HG03521 (cell line): Measurements from ENCODE around the gene SECISBP2.
A peak's percentile ranks its signal among the peaks of the same experiment; 100 is the strongest.

Experiments
- ATAC-seq: cut with Tn5 transposase; IDR thresholded peaks from one replicate; pipeline ENCODE4 v1.9.1; 2021; ENCODE audit warnings: mild to moderate bottlenecking, moderate library complexity; ENCODE audit not compliant: unreplicated experiment

Gene SECISBP2

GRCh38 chr9:89400403-89401116 lies 82.3 kb downstream of the SECISBP2 start:
- ATAC-seq, result peak; percentile 61

GRCh38 chr9:89402695-89403427 lies 84.6 kb downstream of the SECISBP2 start:
- no peak for ATAC-seq

- no peak for ATAC-seq
Observed at GRCh38 chr9:89404074-89404473, 85.8 kb downstream of the SECISBP2 start.

GRCh38 chr9:89405826-89406225 lies 87.5 kb downstream of the SECISBP2 start:
- peak; percentile 54 for ATAC-seq

GRCh38 chr9:89407070-89407469 lies 88.8 kb downstream of the SECISBP2 start:
- ATAC-seq, result no peak

- no peak for ATAC-seq
Observed at GRCh38 chr9:89408628-89409101, 90.4 kb downstream of the SECISBP2 start.
